ENCODE results near the gene GYG1.

GYG1 gene

GRCh38 chr3:148998715-148999423, 7.5 kb downstream of the GYG1 start:
- Histone ChIP-seq H3K27ac (peak overlapping the region; percentile 47 to 49), H3K36me3 (peaks cover 30 to 61% (median 48%) of the 10 kb centered on the region in 3 donors), H3K4me1 (peaks cover 0 to 48% (median 10%) of the 10 kb centered on the region in 4 donors), H3K27me3 (no peaks in the 10 kb centered on the region), H3K9me3 (no peaks in the 10 kb centered on the region), H3K4me3 (no peak overlapping the region)
- no peak for DNase-seq
- intact Hi-C loops (cut with DNase I; ENCODE audit: low total_unique reads): no loop called here
- no peak for TF ChIP-seq CTCF (IDR thresholded peaks at IDR 0.05)

GRCh38 chr3:148999806-149000205, 8.5 kb downstream of the GYG1 start:
- H3K4me3 ChIP-seq: no peak overlapping the region
- no peak for DNase-seq
- no peak for TF ChIP-seq CTCF (IDR thresholded peaks at IDR 0.05)
- peaks cover 0 to 52% (median 13%) of the 10 kb centered on the region in 4 donors for H3K4me1 ChIP-seq
- intact Hi-C loops (cut with DNase I; ENCODE audit: low total_unique reads): no loop called here
- H3K27me3 ChIP-seq: no peaks in the 10 kb centered on the region
- peaks cover 25 to 55% (median 43%) of the 10 kb centered on the region in 3 donors for H3K36me3 ChIP-seq
- no peaks in the 10 kb centered on the region for H3K9me3 ChIP-seq
- no peak overlapping the region for H3K27ac ChIP-seq

GRCh38 chr3:149000206-149000745, 8.9 kb downstream of the GYG1 start:
- intact Hi-C loops (cut with DNase I; ENCODE audit: low total_unique reads): no loop called here
- Histone ChIP-seq H3K9me3 (no peaks in the 10 kb centered on the region), H3K27me3 (no peaks in the 10 kb centered on the region), H3K36me3 (peaks cover 20 to 50% (median 39%) of the 10 kb centered on the region in 3 donors), H3K27ac (no peak overlapping the region), H3K4me1 (peaks cover 0 to 52% (median 13%) of the 10 kb centered on the region in 4 donors), H3K4me3 (no peak overlapping the region)
- TF ChIP-seq CTCF (IDR thresholded peaks at IDR 0.05): no peak
- DNase-seq: no peak

- no peak for TF ChIP-seq CTCF (IDR thresholded peaks at IDR 0.05)
- DNase-seq: no peak
- H3K9me3 ChIP-seq: no peaks in the 10 kb centered on the region
- peaks cover 0 to 46% (median 13%) of the 10 kb centered on the region in 4 donors for H3K4me1 ChIP-seq
- H3K27me3 ChIP-seq: no peaks in the 10 kb centered on the region
- H3K36me3 ChIP-seq: peaks cover 14 to 38% (median 25%) of the 10 kb centered on the region in 3 donors
- no peak overlapping the region for H3K4me3 ChIP-seq
- intact Hi-C loops (cut with DNase I; ENCODE audit: low total_unique reads): no loop called here
- H3K27ac ChIP-seq: no peak overlapping the region
Observed at GRCh38 chr3:149001727-149002126, 10.4 kb downstream of the GYG1 start.

- H3K27ac ChIP-seq: peak overlapping the region; percentile 43 to 60
- H3K4me1 ChIP-seq: peaks cover 0 to 27% (median 7%) of the 10 kb centered on the region in 4 donors
- no peak for TF ChIP-seq CTCF (IDR thresholded peaks at IDR 0.05)
- DNase-seq: no peak
- H3K4me3 ChIP-seq: no peak overlapping the region
- no peaks in the 10 kb centered on the region for H3K9me3 ChIP-seq
- H3K36me3 ChIP-seq: peaks cover 19 to 36% (median 28%) of the 10 kb centered on the region in 3 donors
- intact Hi-C loops (cut with DNase I; ENCODE audit: low total_unique reads): no loop called here
- no peaks in the 10 kb centered on the region for H3K27me3 ChIP-seq
Observed at GRCh38 chr3:149003653-149004305, 12.4 kb downstream of the GYG1 start.
